CD14-positive monocyte (primary cell): Measurements from ENCODE around the gene MYL2. TPM values are rescaled to one million over a fixed set of nuclear protein-coding genes. Genes with fewer than 3 reads are reported as not detected.
"Not testable (repeated sequence)": the region's sequence is repeated elsewhere in the genome, so short reads cannot be mapped to it uniquely, and the experiment has no call there.

Source experiments
- DNase-seq, 3 donors: peaks; one replicate each; pipeline ENCODE4 v3.0.0-alpha.2; 2011 to 2022
- H2AFZ ChIP-seq: 2 replicates; pipeline ENCODE4 v1.6.0; 2012; ENCODE audit warnings: mild to moderate bottlenecking, low read depth, low read length, inconsistent platforms; ENCODE audit not compliant: insufficient read depth, poor library complexity, severe bottlenecking
- H3K27ac ChIP-seq, 2 donors: 1 replicate in 1 of 2; 2 replicates in 1 of 2; pipeline ENCODE4 v1.5.1; 2012 to 2013; ENCODE audit warnings: low read length in 2 of 2, control low read depth in 1 of 2, inconsistent platforms in 1 of 2, low read depth in 1 of 2, mild to moderate bottlenecking in 1 of 2
- H3K27me3 ChIP-seq, 2 donors: one replicate each; pipeline versions ENCODE4 v1.6.0 to v1.6.1; 2011 to 2013; ENCODE audit warnings: low read length in 2 of 2; ENCODE audit not compliant: control insufficient read depth in 2 of 2, insufficient read depth in 2 of 2
- H3K36me3 ChIP-seq, 2 donors: replicated peaks in 1 of 2; 1 replicate in 1 of 2; 2 replicates in 1 of 2; pipeline versions ENCODE4 v1.5.1 to v1.6.1; 2012 to 2013; ENCODE audit warnings: low read length in 2 of 2, control low read depth in 1 of 2, inconsistent platforms in 1 of 2, mild to moderate bottlenecking in 1 of 2; ENCODE audit not compliant: insufficient read depth in 2 of 2, control insufficient read depth in 1 of 2
- H3K4me1 ChIP-seq, 2 donors: 1 replicate in 1 of 2; 2 replicates in 1 of 2; pipeline versions ENCODE4 v1.5.1 to v1.6.1; 2012 to 2013; ENCODE audit warnings: low read length in 2 of 2, control low read depth in 1 of 2, inconsistent platforms in 1 of 2, mild to moderate bottlenecking in 1 of 2, moderate library complexity in 1 of 2; ENCODE audit not compliant: insufficient read depth in 2 of 2, control insufficient read depth in 1 of 2
- H3K4me2 ChIP-seq: replicated peaks from 2 replicates; pipeline ENCODE3; 2012; ENCODE audit warnings: low read length, moderate library complexity, mild to moderate bottlenecking; ENCODE audit not compliant: poor library complexity, severe bottlenecking; ENCODE audit errors: extremely low read depth
- H3K4me3 ChIP-seq, 3 experiments: fragments of 200-600 bp in 1 of 3; sonication (generic) in 1 of 3; replicated peaks in 1 of 3; 1 replicate in 2 of 3; 2 replicates in 1 of 3; pipeline ENCODE4 v1.5.1; 2011 to 2013; ENCODE audit warnings: low read length in 3 of 3, mild to moderate bottlenecking in 3 of 3, control low read depth in 2 of 3, low read depth in 2 of 3, inconsistent platforms in 1 of 3, moderate library complexity in 1 of 3
- H3K79me2 ChIP-seq: 2 replicates; pipeline ENCODE4 v1.6.0; 2012; ENCODE audit warnings: mild to moderate bottlenecking, control low read depth, inconsistent platforms, low read length, moderate library complexity; ENCODE audit not compliant: insufficient read depth
- H3K9ac ChIP-seq: 2 replicates; pipeline ENCODE4 v1.6.0; 2017; ENCODE audit warnings: low read length, mild to moderate bottlenecking; ENCODE audit not compliant: insufficient read depth, poor library complexity, severe bottlenecking
- H3K9me3 ChIP-seq, 2 donors: replicated peaks in 1 of 2; 1 replicate in 1 of 2; 2 replicates in 1 of 2; pipeline versions ENCODE4 v1.5.1 to v1.6.1; 2012 to 2013; ENCODE audit warnings: low read length in 2 of 2, control low read depth in 1 of 2; ENCODE audit not compliant: control insufficient read depth in 1 of 2, insufficient read depth in 1 of 2
- H4K20me1 ChIP-seq: 2 replicates; pipeline ENCODE4 v1.6.0; 2012; ENCODE audit warnings: mild to moderate bottlenecking, low read length, control low read depth, moderate library complexity; ENCODE audit not compliant: insufficient read depth
- H3K27ac Mint-ChIP-seq, 7 donors: one replicate each; pipeline ENCODE4 v1.8.0; 2020; ENCODE audit warnings: mild to moderate bottlenecking in 7 of 7, mixed read lengths in 7 of 7, moderate library complexity in 6 of 7, inconsistent platforms in 2 of 7
- H3K27me3 Mint-ChIP-seq, 3 donors: one replicate each; pipeline ENCODE4 v1.8.0; 2021 to 2022; ENCODE audit warnings: low read depth in 3 of 3, mild to moderate bottlenecking in 3 of 3, mixed read lengths in 3 of 3, moderate library complexity in 3 of 3, inconsistent platforms in 1 of 3
- H3K36me3 Mint-ChIP-seq, 2 donors: one replicate each; pipeline ENCODE4 v1.8.0; 2020; ENCODE audit warnings: mixed read lengths in 2 of 2, inconsistent platforms in 1 of 2, mild to moderate bottlenecking in 1 of 2
- H3K4me1 Mint-ChIP-seq: one replicate; pipeline ENCODE4 v1.8.0; 2020; ENCODE audit warnings: mild to moderate bottlenecking, mixed read lengths
- H3K4me3 Mint-ChIP-seq, 2 donors: one replicate each; pipeline ENCODE4 v1.8.0; 2020; ENCODE audit warnings: mild to moderate bottlenecking in 2 of 2, mixed read lengths in 2 of 2, moderate library complexity in 1 of 2
- H3K9me3 Mint-ChIP-seq, 7 donors: one replicate each; pipeline ENCODE4 v1.8.0; 2020 to 2022; ENCODE audit warnings: mixed read lengths in 7 of 7, mild to moderate bottlenecking in 6 of 7, moderate library complexity in 6 of 7, inconsistent platforms in 2 of 7
- CTCF ChIP-seq: fragments of 200-600 bp; IDR thresholded peaks from one replicate; pipeline ENCODE4 v1.8.0; 2022; ENCODE audit warnings: antibody characterized with exemption, mild to moderate bottlenecking
- WGBS: methylation state at CpG from one replicate; pipeline ENCODE4 v1.1.5; 2013; ENCODE audit warnings: missing lambda C conversion rate; ENCODE audit not compliant: insufficient coverage; 5-methylcytosine and 5-hydroxymethylcytosine counted together
- intact Hi-C, 2 donors: fragments of 100-400 bp; cut with micrococcal nuclease; formaldehyde crosslinking; loops; one replicate each; pipeline versions ENCODE4 v1.15.0 to v1.15.1; 2023
- polyA plus RNA-seq, 3 donors: library from polyadenylated mRNA; depleted of rRNA in 1 of 3; unstranded in 2 of 3; stranded (reverse) in 1 of 3; fragments of 300-500 nt in 2 of 3; fragments of >200 nt in 1 of 3; fragmentation: Illumina TruSeq in 2 of 3; gene quantifications; 1 replicate in 2 of 3; 2 replicates in 1 of 3; pipeline ENCODE4 v1.2.3, GENCODE V29; 2012 to 2021

Gene MYL2
- polyA plus RNA-seq, 3 donors, result not detected

GRCh38 chr12:110957652-110958051 lies 37.3 kb upstream of the MYL2 start:
- Histone ChIP-seq H3K27me3 (peaks cover under 1 to 3% of the 10 kb centered on the region in 2 donors), H3K4me1 (no peaks in the 10 kb centered on the region), H3K27ac (no peak overlapping the region), H3K4me3 (no peak overlapping the region), H3K9me3 (peaks cover 0 to 3% of the 10 kb centered on the region in 2 donors), H3K79me2 (no peaks in the 10 kb centered on the region), H4K20me1 (no peaks in the 10 kb centered on the region), H3K36me3 (no peaks in the 10 kb centered on the region), H3K4me2 (no peak overlapping the region), H2AFZ (no peak overlapping the region), H3K9ac (no peak overlapping the region)
- Mint-ChIP-seq H3K4me1 (no peaks in the 10 kb centered on the region), H3K36me3 (no peaks in the 10 kb centered on the region), H3K4me3 (no peak overlapping the region), H3K27ac (no peak overlapping the region), H3K27me3 (peaks cover 13 to 22% (median 18%) of the 10 kb centered on the region in 3 donors), H3K9me3 (peaks cover 0 to 17% (median 7%) of the 10 kb centered on the region in 7 donors)
- intact Hi-C loops, result no loop called here
- no peak for DNase-seq
- TF ChIP-seq CTCF, result no peak
- WGBS, result 95% methylated on average over 6 of the region's 9 CpGs

GRCh38 chr12:110957159-110957558 lies 36.8 kb upstream of the MYL2 start:
- H2AFZ ChIP-seq, result no peak overlapping the region
- no peaks in the 10 kb centered on the region for H3K36me3 Mint-ChIP-seq
- no peaks in the 10 kb centered on the region for H3K4me1 Mint-ChIP-seq
- H3K27ac Mint-ChIP-seq, result no peak overlapping the region
- no peaks in the 10 kb centered on the region for H3K79me2 ChIP-seq
- TF ChIP-seq CTCF, result no peak
- H3K9me3 Mint-ChIP-seq, result peaks cover 0 to 17% (median 7%) of the 10 kb centered on the region in 7 donors
- no peak overlapping the region for H3K9ac ChIP-seq
- WGBS, result 98% methylated on average over 9 of the region's 10 CpGs
- no peaks in the 10 kb centered on the region for H3K36me3 ChIP-seq
- no peak overlapping the region for H3K4me3 ChIP-seq
- DNase-seq, result no peak
- intact Hi-C loops, result no loop called here
- no peak overlapping the region for H3K4me2 ChIP-seq
- no peaks in the 10 kb centered on the region for H3K4me1 ChIP-seq
- H3K27me3 Mint-ChIP-seq, result peaks cover 17 to 22% (median 19%) of the 10 kb centered on the region in 3 donors
- peaks cover 0 to 3% of the 10 kb centered on the region in 2 donors for H3K9me3 ChIP-seq
- peaks cover 0 to 3% of the 10 kb centered on the region in 2 donors for H3K27me3 ChIP-seq
- no peak overlapping the region for H3K4me3 Mint-ChIP-seq
- H4K20me1 ChIP-seq, result no peaks in the 10 kb centered on the region
- no peak overlapping the region for H3K27ac ChIP-seq

- Mint-ChIP-seq H3K9me3 (peaks cover 8 to 25% (median 18%) of the 10 kb centered on the region in 7 donors), H3K27me3 (peaks cover 8 to 12% (median 11%) of the 10 kb centered on the region in 3 donors)
- H3K4me1 ChIP-seq, H3K9me3 ChIP-seq, H3K4me1 Mint-ChIP-seq, H3K9ac ChIP-seq, H3K4me3 ChIP-seq, H3K36me3 ChIP-seq, H4K20me1 ChIP-seq, H3K4me2 ChIP-seq, H3K27ac Mint-ChIP-seq, H2AFZ ChIP-seq, H3K79me2 ChIP-seq, DNase-seq, H3K27ac ChIP-seq, H3K27me3 ChIP-seq, intact Hi-C loops, H3K36me3 Mint-ChIP-seq, H3K4me3 Mint-ChIP-seq: not testable (repeated sequence)
- 98% methylated on average over 7 of the region's 31 CpGs for WGBS
Observed at GRCh38 chr12:110950867-110951266, 30.5 kb upstream of the MYL2 start.
